Coronary artery (tissue), 2 donors: Measurements from ENCODE around the gene GCLC.
A peak's percentile ranks its signal among the peaks of the same experiment; 100 is the strongest.
"Not testable (repeated sequence)": the region's sequence is repeated elsewhere in the genome, so short reads cannot be mapped to it uniquely, and the experiment has no call there.

ENCODE experiments used
- DNase-seq: peaks from one replicate; pipeline ENCODE4 v3.0.0-alpha.2; 2017; ENCODE audit warnings: low spot score
- H3K27ac ChIP-seq, 2 donors: fragments of 200-600 bp; sonication (generic); one replicate each; pipeline ENCODE4 v1.5.1; 2016 to 2019
- H3K4me3 ChIP-seq: fragments of 200-600 bp; sonication (generic); 2 replicates; pipeline ENCODE4 v1.5.1; 2016; ENCODE audit warnings: mild to moderate bottlenecking, moderate library complexity
- TF ChIP-seq, protein P1 (sequence below): fragments of 200-600 bp; sonication (generic); IDR thresholded peaks from one replicate; pipeline ENCODE4 v1.5.1; 2019; ENCODE audit warnings: antibody characterized with exemption

Gene GCLC

DNA sequence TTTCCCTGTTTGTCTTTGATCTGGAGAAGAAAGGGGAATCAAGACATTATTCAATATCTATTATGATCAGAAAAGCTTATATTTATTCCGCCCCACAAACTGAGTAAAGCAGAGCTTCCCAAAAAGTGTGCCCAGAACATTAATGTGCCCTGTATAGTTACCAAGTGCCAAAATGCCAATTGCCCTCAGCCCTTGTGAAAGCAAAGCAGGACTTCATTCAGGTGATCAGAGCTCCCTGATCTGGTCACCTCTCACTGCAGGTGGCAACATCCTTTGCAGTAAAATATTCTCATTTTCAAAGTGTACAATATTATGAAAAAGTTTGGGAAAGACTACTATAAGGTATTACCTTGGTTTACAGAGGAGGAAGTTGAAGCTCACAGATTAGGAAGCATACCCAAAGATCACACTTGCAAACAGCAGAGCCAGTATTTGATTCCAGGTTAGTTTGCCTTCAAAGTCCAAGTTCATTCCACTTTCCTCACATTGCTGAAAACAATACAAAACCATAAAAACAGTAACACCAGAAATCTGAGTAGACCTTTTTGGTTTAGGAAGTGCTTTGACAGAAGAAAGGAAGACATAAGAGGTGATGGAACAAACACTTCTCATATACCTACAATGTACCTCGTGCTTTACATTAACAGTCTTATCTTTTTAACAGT, 19.6 kb upstream of the GCLC start:
- Histone ChIP-seq H3K4me3 (no peak overlapping the region), H3K27ac (no peak overlapping the region)
- no peak for DNase-seq
- TF ChIP-seq, protein P1, sequence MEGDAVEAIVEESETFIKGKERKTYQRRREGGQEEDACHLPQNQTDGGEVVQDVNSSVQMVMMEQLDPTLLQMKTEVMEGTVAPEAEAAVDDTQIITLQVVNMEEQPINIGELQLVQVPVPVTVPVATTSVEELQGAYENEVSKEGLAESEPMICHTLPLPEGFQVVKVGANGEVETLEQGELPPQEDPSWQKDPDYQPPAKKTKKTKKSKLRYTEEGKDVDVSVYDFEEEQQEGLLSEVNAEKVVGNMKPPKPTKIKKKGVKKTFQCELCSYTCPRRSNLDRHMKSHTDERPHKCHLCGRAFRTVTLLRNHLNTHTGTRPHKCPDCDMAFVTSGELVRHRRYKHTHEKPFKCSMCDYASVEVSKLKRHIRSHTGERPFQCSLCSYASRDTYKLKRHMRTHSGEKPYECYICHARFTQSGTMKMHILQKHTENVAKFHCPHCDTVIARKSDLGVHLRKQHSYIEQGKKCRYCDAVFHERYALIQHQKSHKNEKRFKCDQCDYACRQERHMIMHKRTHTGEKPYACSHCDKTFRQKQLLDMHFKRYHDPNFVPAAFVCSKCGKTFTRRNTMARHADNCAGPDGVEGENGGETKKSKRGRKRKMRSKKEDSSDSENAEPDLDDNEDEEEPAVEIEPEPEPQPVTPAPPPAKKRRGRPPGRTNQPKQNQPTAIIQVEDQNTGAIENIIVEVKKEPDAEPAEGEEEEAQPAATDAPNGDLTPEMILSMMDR, result no peak

DNA sequence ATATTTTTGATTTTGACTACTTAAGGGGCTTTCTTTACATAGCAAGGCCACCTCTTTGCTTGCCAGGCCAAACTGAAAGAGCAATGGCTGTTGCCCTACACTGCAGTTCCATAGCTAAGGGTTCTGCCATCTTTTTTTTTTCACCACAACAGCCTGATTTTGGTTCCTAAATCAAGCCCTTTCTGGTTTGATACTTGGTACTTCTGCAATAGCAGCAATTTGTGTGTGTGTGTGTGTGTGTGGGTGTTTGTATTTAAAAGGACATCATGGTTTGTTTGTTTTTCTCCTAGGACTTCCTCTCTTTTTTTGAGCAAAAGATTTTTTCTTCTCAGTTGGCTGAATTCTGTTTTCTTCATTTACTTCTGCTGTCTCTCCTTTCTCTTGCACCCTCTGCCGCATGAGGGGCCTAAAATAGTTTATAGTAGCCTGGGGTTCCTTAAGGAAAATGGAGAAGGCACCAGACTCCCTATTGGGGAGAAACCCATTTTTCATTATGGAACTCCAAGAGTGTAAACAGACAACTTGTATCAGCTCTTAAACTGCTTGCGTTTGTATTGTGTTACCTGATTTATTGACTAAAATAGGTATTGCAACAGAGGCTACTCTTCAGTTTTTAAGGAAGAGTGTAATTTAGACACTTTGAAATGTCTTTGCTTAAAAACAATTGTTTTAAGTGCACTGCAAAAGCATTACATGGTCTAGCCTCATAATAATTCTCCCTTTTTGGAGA, 12.2 kb upstream of the GCLC start:
- no peak for DNase-seq
- TF ChIP-seq, protein P1, result no peak
- Histone ChIP-seq H3K4me3 (no peak overlapping the region), H3K27ac (no peak overlapping the region)

DNA sequence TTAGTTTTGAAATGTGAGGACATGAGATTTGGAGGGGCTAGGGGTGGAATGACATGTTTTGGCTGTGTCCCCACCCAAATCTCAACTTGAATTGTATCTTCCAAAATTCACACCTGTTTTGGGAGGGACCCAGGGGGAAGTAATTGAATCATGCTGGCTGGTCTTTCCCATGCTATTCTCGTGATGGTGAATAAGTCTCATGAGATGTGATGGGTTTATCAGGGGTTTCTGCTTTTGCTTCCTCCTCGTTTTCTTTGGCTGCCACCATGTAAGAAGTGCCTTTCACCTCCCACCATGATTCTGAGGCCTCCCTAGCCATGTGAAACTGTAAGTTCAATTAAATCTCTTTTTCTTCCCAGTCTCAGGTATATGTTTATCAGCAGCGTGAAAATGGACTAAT, 8.7 kb upstream of the GCLC start:
- not testable (repeated sequence) for H3K4me3 ChIP-seq, DNase-seq

DNA sequence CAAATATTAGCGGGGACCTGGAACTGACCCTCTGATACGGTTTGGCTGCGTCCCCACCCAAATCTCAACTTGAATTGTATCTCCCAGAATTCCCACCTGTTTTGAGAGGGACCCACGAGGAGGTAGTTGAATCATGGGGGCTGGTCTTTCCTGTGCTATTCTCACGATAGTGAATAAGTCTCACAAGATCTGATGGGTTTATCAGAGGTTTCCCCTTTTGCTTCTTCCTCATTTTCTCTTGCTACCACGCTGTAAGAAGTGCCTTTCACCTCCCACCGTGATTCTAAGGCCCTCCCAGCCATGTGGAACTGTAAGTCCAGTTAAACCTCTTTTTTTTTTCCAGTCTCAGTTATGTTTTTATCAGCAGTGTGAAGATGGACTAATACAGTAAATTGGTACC, 6.8 kb upstream of the GCLC start:
- not testable (repeated sequence) for DNase-seq, H3K27ac ChIP-seq, H3K4me3 ChIP-seq

More for the DNA sequence above, 8.7 kb upstream of the GCLC start:
- H3K27ac ChIP-seq, result not testable (repeated sequence)

DNA sequence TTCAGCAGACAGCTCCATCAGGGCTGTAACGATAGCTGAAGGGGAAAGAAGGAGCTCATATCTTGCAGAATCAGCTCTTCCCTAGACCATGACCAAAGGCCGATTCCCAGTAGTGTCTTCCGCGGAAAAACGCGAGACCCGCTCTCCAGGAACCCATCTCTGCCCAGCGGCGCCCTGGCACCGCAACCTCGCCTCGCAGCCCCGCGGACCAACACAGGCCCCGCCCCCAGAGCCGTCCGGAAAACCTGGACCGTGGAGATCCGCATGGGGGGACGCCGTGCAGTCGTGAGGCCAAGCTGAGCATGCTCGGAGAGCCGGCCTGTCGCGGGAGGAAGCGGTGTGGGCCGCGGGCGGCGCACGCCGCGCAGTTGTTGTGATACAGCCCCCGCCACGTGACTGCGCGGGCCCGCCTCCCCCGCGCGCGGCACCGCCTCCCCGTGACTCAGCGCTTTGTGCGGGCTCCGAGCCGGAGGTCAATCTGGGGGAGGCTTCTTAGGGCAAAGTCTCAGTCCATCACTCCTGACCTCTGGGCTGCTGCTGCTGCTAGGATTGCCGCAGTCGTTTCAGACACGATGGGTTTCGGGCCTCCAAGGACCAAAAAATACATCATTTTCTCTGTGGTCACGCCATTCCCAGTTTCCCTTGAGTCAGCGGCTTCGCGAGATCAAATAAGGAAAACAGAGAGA, 3.1 kb upstream of the GCLC start:
- Histone ChIP-seq H3K4me3 (peak overlapping the region; percentile 76), H3K27ac (peak overlapping the region; percentile 74 to 90)
- TF ChIP-seq, protein P1, result no peak
- peak; percentile 99 for DNase-seq

DNA sequence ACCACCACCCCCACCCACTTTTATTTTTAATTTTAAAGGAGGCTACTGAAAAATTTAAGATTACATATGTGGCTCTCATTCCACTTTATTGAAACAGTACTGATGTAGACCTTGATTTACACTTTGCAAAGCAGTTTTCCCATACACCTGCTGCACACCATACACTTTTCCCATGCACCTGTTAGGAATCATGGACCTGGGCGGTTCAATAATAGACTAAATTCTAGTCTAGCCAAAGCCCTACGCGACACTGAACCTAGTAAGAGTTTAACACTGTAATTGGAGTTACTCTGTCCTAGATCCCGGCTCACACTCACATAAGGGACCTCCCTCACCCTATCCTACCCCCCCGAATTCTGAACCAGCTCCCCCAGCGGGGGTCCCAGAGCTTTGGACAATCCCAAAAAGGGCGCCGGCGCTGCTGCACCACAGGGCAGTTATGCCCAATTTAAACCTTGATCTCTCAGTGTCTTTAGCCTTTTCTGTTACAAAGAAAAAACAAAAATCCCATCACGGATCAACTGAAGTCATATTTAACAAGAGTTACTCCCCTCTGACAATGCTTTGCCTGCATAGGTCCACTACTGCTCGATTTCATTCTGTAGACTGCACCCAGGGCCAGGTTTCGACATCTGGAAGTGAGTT, 2.4 kb upstream of the GCLC start:
- TF ChIP-seq, protein P1, result no peak
- DNase-seq, result no peak
- H3K27ac ChIP-seq, result peak overlapping the region; percentile 74 to 90
- peak overlapping the region; percentile 76 for H3K4me3 ChIP-seq

DNA sequence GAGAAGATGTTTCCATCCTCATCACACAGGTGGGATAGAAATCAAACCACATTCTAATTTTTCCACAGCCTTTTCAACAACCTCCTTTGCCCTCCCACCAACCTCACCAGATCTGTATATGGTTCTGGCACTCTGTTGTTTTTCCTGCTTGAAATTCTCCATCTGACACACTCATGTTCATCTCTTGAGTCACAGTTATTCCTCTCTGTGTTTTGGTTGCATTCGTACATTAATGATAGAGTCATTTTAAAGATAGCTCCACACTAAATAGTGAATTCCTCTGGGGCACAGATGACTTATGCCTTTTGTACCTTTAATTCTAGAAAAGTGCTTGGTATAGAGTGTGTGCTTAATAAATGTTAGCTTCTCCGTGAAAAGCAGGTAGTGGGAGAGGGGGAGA, 1.4 kb upstream of the GCLC start:
- no peak overlapping the region for H3K27ac ChIP-seq

More for the DNA sequence above, 1.4 kb upstream of the GCLC start:
- no peak for DNase-seq
- TF ChIP-seq, protein P1, result no peak
- no peak overlapping the region for H3K4me3 ChIP-seq
